Activated CD8-positive, alpha-beta memory T cell treated with anti-CD3 and anti-CD28 coated beads for 4 hours (primary cell): Measurements from ENCODE around the gene ANTXR2.
"Not testable (repeated sequence)": the region's sequence is repeated elsewhere in the genome, so short reads cannot be mapped to it uniquely, and the experiment has no call there.

Experiments
- DNase-seq, 2 donors: peaks; one replicate each; pipeline ENCODE4 v3.0.0-alpha.2; 2020; ENCODE audit warnings: low read depth in 2 of 2

The ANTXR2 gene

DNA sequence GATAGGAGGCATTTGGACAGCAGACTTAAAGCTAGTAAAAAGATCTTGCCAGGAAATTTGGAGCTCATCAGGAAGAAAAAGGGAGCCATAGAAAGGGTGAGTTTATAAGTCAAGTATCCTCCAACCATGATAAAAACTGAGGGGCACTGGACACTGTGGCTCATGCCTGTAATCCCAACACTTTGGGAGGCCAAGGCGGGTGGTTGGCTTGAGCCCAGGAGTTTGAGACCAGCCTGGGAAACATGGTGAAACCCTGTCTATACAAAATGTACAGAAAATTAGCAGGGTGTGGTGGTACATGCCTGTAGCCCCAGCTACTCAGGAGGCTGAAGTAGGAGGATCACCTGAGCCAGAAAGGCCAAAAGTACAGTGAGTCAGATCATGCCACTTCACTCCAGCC lies 48.7 kb downstream of the ANTXR2 start:
- no peak for DNase-seq

DNA sequence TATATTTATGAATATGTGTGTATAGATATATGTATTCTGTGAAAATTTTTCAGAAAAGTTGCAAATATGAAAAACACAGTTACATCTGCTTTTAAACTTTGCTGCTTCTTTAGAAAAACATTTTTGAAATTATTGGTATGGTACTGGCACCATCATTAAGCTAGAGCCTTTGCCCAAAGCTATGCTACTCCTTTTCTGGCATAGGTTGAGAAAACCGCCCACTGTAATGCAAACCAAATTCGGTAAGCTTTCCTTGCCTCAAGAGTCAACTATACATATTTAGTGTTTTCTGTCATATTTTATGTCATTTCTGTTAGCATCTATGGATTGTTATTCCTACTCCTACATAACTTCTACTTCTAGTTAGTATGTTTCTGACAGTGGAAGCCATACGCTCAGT lies 50.7 kb downstream of the ANTXR2 start:
- no peak for DNase-seq

DNA sequence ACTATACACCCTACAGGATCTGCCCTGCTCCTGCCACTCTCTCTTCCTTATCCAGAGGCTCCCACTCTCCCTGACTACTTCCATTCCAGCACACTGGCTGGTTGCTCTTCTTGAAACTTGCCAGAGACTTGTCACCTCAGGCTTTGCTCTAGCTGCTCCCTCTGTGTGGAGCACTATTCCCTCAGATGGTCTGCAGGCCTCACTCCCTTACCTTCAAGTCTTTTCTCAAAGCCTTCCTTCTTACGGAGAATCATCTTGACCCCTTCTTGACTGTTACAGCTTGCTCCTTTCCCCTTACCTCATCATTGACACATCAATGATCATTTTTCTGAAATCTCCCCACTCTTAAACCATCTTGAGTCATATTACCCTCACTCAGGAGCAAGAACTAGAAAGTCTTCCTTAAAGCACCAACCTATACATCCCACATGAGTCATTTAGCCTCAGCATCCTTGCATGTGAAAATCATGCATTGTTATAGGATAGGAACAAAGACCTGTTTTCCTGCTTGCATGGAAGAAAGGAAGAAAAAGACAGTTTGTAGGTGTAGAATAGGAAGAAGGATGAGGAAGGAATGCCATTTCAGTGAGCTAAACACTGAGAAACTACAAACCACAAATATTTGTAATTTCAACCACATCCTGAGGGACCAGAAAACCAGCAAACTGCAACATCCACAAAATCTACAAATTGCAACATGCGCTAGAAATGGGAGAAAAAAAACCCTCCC lies 55.7 kb downstream of the ANTXR2 start:
- no peak for DNase-seq

DNA sequence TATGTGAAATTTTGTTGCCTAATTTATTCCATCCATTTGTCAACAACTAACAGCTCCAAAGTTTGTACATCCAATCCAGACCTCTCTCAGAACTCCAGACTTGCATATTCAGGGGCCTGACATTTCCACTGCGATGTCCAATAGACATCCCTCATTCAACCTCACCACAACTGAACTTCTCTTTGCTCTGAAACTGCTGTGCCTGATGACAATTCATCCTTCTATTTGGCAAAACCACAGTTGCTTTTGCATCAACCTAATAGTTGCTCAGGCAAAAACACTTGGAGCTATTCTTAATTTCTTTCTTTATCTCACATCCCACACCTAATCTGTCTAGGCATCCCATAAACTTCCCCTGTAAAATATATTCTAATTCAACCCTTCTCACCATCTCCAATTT lies 56.5 kb downstream of the ANTXR2 start:
- DNase-seq: no peak

DNA sequence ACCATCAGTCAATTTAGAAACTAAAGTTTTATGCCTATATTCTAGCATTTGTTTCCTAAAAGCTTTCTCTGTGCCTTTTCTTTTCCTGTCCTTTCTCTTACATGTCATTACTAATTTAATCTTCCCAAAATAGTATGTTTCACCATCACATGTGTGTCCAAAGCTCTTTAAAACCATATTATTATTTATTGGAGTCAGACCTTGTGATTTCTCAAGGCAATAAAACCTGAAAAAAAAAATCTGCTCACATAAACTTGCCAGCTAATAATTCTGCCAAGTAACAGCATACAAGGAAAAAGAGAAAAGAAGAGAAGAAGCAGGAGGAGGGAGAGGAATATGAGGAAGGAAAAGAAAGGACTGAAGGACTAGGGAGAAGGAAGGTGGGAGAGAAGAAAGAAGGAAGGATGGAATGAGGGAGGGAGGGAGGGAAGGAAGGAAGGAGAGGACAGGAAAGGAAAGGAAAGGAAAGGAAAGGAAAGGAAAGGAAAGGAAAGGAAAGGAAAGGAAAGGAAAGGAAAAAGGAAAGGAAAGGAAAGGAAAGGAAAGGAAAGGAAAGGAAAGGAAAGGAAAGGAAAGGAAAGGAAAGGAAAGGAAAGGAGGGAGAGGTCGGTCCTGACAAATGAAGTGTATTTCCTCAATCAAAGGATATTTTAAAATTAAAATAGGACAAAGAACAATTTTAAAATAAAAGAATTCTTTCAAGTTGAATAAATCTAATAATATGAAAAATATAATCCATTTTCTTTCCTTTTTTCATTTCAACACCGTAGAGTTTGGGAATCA lies 57.4 kb downstream of the ANTXR2 start:
- no peak for DNase-seq

DNA sequence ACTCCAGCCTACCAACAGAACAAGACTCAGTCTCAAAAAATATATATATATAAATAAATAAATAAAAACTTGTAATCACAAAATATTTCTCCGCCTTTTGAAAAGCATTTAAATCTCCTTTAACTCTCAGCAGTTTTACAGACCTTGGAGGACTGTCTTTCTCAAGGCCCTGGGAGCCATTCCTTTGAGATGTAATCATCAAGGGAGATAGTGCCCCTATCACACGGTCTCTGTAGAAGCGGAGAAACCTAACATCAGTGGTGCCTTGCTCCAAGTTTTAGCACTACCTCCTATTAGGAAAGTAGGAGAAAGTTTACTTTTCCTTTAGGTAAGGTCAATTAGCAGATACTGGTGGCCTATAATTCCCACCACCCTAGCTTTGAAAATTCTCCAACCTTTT lies 58.5 kb downstream of the ANTXR2 start:
- no peak for DNase-seq

DNA sequence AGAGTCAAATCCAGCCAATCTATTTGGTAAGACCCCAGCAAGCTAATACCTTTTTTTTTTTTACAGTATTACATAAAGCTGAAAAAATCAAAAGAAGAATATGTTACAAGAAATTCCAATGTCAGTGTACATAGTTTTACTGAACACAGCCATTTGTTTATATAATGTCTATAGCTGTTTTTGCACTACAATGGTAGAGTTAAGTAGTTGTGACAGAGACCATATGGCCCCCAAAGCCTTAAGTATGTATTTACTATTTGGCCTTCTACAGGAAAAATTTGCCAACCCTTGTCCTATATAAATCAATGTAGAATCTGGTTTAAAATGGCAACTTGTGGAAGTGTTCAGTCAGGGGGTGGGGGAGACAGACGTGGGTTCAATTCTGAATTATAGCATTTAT lies 60.7 kb downstream of the ANTXR2 start:
- no peak for DNase-seq

DNA sequence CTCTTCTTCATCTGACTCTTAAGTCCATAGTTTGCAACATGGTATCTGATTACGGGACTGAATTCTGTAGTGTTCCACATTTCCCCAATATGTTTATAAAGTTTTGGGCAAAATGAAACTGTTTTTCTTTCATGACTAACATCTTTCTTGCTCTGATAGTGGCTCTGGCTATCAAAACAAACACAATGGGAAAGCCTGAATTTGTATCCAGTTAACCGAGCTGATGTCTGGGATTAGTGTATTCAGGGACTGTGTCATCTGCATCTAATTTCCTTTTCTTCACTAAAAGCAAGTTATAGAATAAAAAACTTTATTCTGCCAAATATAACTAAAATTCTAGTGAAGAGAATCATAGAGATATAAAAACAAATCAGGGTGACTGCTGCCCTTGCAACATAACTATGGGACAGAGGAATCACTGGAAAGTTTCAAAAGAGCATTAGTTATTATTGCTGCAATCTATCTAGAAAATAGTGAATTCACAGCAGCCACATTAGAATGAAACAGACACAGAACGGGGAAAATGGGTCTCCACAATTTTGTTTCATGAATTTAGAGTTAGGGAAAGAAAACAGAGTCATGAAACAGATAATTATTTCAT lies 61.3 kb downstream of the ANTXR2 start:
- no peak for DNase-seq

DNA sequence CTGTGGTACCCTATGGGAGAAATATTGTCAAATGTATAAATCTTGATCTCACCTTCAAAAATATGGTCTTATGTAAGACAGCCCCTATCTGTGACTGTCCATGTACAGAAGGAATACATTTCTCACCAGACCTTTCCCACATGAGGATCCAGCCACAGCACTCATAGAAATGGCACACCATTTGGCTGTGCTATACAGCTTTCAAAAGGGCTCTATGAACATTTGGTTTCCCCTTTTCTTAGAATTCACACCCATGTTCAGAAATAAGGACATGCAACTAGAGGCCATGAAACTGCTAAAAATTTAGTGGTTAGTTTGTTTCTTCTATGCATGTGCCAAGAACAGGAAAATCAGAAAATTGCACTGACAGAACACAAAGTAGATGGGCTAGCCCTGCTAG lies 62.7 kb downstream of the ANTXR2 start:
- no peak for DNase-seq

DNA sequence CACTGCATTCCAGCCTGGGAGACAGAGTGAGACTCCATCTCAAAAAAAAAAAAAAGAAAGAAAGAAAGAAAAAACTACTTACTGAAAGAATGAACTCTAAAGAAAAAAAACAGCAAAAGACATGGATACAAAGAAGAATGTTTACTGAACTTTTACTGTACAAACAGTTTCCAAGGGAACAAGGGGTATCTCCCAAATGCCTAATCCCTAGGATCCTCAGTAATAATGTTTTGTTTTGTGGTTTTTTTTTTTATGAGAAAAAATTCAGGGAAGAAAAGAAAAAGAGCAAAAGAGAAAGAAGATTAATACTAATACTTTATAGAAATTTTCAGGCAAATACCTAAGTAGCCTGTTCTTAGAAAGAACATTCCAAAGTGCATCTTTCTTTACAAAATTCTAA lies 63.2 kb downstream of the ANTXR2 start:
- no peak for DNase-seq

DNA sequence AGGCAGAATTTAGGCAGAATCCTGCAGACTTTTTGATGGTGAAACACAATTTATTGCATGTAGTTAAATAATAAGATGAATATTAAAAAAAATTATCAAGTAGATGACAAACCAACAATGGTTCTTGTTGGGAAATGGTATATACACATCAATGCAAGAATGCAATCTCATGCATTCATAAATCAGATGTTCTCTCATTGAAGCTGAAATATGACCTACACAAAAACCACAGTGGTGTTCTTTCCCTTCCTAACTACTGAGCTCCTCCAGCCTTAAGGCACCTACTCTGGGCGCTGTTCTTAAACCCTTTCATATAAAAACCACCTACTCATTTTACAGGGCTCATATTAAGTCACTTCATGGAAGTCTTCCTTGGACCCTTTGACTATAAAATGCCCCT lies 64.1 kb downstream of the ANTXR2 start:
- DNase-seq: no peak

DNA sequence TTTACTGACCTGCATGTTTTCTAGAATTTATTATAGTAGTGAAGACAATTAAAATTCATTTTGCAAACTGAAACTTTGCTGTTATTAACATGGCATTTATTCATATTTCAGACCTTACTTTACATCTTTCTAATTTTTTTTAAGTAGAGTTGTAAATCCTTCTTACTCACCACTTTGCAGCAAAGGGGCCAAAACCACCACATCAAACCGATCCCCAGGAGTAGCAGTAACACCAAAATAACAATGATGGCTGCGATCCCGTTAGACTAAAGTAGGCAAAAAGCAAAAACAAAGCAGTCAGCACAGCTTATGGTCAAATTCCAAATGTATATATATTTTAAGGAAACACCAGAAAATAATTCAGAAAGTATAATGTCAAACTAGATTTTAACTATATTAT lies 64.7 kb downstream of the ANTXR2 start:
- no peak for DNase-seq

DNA sequence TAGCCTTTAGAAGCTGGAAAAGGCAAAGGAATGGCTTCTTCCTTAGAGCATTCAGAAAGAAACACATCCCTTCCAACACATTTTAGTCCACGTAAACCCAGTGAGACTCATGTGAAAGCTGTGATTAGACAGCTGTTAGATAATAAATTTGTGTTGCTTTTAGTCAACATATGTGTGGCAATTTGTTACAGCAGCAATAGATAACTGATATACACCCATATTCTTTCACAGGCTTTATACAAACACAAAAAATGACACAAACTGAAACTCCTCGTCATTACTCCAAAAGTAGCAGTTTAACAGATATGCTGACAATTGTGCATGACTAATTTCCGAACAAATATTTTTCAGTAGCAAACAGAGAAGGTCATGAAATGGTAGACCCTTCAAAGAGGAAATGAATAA lies 65.3 kb downstream of the ANTXR2 start:
- DNase-seq: no peak

DNA sequence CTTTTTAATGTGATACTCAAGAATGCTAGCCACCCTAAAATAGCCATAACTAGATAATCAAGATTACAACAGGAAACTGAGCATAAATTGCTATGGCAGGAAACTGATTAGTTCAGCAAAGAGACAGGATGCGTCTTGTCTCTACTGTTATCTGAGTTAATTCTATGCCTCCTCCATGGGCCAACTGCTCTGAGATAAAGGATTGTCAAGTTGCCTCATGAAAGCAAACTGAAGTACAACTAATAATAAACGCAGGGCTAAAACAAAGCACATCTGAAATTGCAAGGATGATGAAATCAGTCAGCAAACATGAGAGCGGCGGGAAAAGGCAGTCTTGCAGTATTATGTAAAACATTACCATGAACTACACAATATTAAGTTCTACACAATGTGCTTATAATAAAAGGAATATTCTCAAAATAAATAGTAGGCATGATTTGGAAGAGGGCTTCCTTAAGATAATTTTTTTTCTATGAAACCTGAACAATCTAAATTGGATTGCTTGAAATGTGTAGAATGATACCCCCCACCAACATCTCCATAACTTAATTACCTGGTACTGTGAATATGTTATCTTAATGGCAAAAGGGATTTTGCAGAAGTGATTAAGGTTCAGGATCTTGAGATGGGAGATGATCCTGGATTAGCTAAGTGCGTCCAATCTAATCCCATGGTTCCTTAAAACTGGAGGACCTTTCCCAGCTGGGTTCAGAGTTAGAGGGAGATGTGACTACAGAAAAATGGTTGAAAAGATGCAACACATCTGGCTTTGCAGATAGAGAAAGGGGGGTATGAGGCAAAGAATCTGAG lies 65.9 kb downstream of the ANTXR2 start:
- no peak for DNase-seq

DNA sequence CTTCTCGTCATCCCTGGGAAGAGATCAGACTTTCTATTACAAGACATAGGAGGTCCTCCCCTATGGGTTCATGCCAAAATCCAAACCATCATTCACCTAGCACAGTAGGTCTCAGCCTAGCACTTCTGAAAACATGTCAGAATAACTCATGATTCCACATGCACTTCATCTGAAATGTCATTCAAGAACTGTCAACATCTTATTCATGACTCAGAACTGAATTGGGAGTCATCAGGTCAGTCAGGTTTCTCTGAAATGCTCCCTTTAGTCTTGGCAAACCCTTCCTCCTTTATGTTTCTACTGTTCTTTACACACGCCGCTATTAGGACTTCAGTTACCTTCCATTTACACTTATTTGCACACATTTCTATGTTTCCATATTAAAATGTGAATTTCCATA lies 67.2 kb downstream of the ANTXR2 start:
- no peak for DNase-seq

DNA sequence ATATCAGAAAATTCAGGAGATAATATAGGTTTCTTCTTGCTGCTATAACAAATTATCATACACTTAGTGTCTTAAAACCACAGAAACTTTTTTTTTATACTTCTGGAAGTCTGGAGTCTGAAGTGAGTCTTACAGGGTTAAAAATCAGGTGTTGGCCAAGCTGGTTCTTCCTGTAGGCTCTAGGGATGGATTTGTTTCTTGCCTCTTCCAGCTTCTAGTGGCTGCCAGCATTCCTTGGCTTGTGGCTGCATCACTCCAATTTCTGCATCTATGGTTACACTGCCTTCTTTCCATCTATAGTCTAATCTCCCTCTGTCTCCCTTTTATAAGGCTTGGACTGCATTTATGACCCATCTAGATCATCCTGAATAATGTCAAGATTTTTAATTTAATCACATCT lies 68.7 kb downstream of the ANTXR2 start:
- DNase-seq: no peak

DNA sequence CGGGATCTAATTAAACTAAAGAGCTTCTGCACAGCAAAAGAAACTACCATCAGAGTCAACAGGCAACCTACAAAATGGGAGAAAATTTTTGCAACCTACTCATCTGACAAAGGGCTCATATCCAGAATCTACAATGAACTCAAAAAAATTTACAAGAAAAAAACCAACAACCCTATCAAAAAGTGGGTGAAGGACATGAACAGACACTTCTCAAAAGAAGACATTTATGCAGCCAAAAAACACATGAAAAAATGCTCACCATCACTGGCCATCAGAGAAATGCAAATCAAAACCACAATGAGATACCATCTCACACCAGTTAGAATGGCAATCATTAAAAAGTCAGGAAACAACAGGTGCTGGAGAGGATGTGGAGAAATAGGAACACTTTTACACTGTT lies 70.5 kb downstream of the ANTXR2 start:
- not testable (repeated sequence) for DNase-seq

DNA sequence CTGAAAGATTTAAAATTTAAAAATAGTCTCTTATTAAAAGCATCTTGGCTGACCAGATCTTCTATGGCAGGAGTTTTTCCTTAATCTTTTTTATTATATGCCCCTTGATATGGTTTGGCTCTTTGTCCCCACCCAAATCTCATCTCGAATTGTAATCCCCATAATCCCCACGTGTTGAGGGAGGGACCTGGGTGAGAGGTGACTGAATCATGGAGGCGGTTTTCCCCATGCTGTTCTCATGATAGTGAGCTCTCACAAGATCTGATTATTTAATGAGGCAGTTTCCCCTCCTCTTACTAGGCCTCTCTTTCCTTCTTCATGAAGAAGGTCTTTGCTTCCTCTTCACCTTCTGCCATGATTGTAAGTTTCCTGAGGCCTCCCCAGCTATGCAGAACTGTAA lies 74.0 kb downstream of the ANTXR2 start:
- not testable (repeated sequence) for DNase-seq

DNA sequence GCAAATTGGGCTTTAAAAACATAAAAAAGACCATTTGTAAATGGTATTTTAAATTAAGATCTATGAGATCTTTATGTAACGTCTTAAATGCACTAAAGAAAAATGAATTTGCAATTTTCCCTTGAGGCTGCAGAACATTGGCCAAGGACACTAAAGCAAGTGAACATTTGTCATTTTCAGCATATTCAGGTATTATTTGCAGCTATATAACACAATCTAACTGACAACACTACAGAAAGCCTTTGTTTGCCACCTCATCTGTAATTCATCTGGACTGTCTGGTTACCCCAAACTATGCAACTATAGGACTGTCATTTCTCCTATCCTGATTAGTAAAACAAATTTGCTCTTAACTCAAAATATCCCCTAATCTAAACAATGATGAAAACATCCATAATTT lies 74.8 kb downstream of the ANTXR2 start:
- DNase-seq: no peak

DNA sequence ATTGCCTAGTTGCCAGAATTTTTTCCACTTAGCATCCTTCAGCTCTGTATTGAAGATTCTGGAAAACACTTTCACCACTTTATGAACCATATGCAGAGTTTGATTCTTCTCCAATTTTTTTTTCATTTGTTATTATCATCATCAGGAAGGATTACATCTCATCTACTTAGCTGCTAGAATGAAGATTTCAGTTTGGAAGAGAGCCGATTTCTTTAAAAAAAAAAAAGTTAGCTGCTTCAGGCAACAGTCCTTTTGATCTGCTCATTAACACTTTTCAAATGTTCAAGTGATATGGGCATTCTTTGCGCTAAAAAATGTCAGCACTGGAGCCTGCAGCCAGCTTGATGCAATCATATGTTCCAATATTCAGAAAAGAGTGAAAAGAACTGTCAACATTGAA lies 76.2 kb downstream of the ANTXR2 start:
- no peak for DNase-seq

DNA sequence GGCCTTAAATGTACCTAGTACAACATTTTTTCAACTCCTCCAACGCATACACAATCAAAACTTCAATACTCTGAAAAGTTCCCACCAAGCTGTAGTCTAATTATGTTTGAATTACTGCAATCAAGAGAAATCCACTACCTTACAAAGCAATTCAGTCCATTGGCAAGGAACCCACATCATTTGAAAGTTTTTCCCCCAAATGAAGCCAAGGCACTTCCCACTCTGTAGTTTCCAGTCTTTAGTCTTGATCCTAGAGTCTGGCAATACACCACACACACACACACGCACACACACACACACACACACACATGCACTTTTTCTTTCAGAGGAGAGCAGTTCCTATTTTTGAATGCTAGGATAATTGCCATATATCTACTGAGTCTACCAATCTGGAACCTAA lies 79.6 kb downstream of the ANTXR2 start:
- no peak for DNase-seq

DNA sequence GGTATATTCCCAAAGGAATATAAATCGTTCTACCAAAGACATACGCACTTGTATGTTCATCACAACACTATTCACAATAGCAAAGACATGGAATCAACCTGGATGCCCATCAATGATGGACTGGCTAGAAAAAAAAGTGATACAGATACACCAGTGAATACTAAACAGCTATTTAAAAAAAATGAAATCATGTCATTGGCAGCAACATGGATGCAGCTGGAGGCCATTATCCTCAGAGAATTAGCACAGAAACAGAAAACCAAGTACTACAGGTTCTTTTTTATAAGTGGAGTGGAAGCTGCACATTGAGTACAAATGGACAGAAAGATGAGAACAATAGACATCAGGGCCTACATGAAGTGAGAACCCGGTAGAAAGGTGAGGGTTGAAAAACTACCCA lies 81.4 kb downstream of the ANTXR2 start:
- no peak for DNase-seq
